Neural cell (in vitro differentiated cells): ENCODE results near the gene RPL36AL.

ENCODE experiments used
- EP300 ChIP-seq: fragments of 450-650 bp; conservative IDR thresholded peaks from 2 replicates; pipeline ENCODE4 v1.6.1; 2014; ENCODE audit warnings: antibody characterized with exemption, mild to moderate bottlenecking, moderate library complexity; ENCODE audit not compliant: poor library complexity, severe bottlenecking
- EZH2 ChIP-seq: fragments of 200-600, 300-800 bp; shearing (Covaris generic), sonication (generic); IDR thresholded peaks from 2 replicates; pipeline ENCODE4 v1.6.1; 2014; ENCODE audit warnings: antibody characterized with exemption, low read length, borderline replicate concordance, mild to moderate bottlenecking; ENCODE audit not compliant: insufficient read depth, poor library complexity, severe bottlenecking
- MXI1 ChIP-seq: fragments of 450-650 bp; conservative IDR thresholded peaks from 2 replicates; pipeline ENCODE4 v1.6.1; 2014; ENCODE audit warnings: antibody characterized with exemption, mild to moderate bottlenecking; ENCODE audit not compliant: poor library complexity, severe bottlenecking
- POLR2AphosphoS5 ChIP-seq: IDR thresholded peaks from 2 replicates; pipeline ENCODE4 v1.6.1; 2012
- RAD21 ChIP-seq: fragments of 450-650 bp; conservative IDR thresholded peaks from 2 replicates; pipeline ENCODE4 v1.6.1; 2014; ENCODE audit warnings: antibody characterized with exemption, mild to moderate bottlenecking, moderate library complexity
- SMC3 ChIP-seq: fragments of 450-650 bp; conservative IDR thresholded peaks from 2 replicates; pipeline ENCODE4 v1.6.1; 2014; ENCODE audit warnings: antibody characterized with exemption, mild to moderate bottlenecking, moderate library complexity; ENCODE audit not compliant: poor library complexity
- TF ChIP-seq, protein P1 (sequence below): fragments of 450-650 bp; IDR thresholded peaks from 2 replicates; pipeline ENCODE4 v1.5.1; 2014; ENCODE audit warnings: antibody characterized with exemption, mild to moderate bottlenecking, moderate library complexity; ENCODE audit not compliant: poor library complexity, severe bottlenecking

DNA sequence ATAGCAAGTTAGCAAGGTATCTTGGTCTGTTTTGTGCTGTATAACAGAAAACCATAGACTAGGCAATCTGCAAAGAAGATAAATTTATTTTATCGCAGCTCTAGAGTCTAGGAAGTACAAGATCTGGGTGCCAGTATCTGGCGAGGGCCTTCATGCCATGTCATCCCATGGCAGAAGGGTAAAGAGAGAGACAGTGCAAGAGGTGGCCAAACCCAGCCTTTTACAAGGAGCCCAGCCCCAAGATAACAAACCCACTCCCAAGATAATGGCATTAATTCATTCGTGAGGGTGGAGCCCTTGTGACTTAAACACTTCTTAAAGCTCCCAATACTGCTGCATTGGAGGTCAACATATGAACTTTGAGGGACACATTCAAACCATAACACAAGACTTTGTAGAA is 51.1 kb downstream of the RPL36AL start:
- TF ChIP-seq SMC3 (no peak), EZH2 (no peak), RAD21 (no peak), EP300 (no peak), MXI1 (no peak), POLR2AphosphoS5 (no peak)
- TF ChIP-seq, protein P1, sequence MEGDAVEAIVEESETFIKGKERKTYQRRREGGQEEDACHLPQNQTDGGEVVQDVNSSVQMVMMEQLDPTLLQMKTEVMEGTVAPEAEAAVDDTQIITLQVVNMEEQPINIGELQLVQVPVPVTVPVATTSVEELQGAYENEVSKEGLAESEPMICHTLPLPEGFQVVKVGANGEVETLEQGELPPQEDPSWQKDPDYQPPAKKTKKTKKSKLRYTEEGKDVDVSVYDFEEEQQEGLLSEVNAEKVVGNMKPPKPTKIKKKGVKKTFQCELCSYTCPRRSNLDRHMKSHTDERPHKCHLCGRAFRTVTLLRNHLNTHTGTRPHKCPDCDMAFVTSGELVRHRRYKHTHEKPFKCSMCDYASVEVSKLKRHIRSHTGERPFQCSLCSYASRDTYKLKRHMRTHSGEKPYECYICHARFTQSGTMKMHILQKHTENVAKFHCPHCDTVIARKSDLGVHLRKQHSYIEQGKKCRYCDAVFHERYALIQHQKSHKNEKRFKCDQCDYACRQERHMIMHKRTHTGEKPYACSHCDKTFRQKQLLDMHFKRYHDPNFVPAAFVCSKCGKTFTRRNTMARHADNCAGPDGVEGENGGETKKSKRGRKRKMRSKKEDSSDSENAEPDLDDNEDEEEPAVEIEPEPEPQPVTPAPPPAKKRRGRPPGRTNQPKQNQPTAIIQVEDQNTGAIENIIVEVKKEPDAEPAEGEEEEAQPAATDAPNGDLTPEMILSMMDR: no peak
